ENCODE data around the gene REXO1.

Gene REXO1

GRCh38 chr19:1767464-1767933 is 80.8 kb downstream of the REXO1 start:
- DNase-seq (ENCODE audit: low spot score), result peak; percentile 56

GRCh38 chr19:1766800-1767352 is 81.4 kb downstream of the REXO1 start:
- DNase-seq (ENCODE audit: low spot score), result no peak

- no peak for DNase-seq (ENCODE audit: low spot score)
Observed at GRCh38 chr19:1765904-1766799, 82.1 kb downstream of the REXO1 start.

Measured in SK-N-DZ (cell line).